Type B pancreatic cell (in vitro differentiated cells): Measurements from ENCODE around the gene OSTC. TPM values are rescaled to one million over a fixed set of nuclear protein-coding genes. Genes with fewer than 3 reads are reported as not detected.

Source experiments
- DNase-seq: peaks from one replicate; pipeline ENCODE4 v3.0.0; 2021; ENCODE audit warnings: mixed read lengths; ENCODE audit not compliant: unreplicated experiment; ENCODE audit errors: extremely low spot score
- H3K27ac Mint-ChIP-seq: 2 replicates; pipeline ENCODE4 v1.8.0; 2021; ENCODE audit warnings: mild to moderate bottlenecking, mixed read lengths
- H3K27me3 Mint-ChIP-seq: 2 replicates; pipeline ENCODE4 v1.8.0; 2021; ENCODE audit warnings: mixed read lengths
- H3K36me3 Mint-ChIP-seq: 2 replicates; pipeline ENCODE4 v1.8.0; 2021; ENCODE audit warnings: mixed read lengths
- H3K4me1 Mint-ChIP-seq: one replicate; pipeline ENCODE4 v1.8.0; 2021; ENCODE audit warnings: mixed read lengths; ENCODE audit not compliant: unreplicated experiment
- H3K4me3 Mint-ChIP-seq: 2 replicates; pipeline ENCODE4 v1.8.0; 2021; ENCODE audit warnings: mild to moderate bottlenecking, mixed read lengths
- H3K9me3 Mint-ChIP-seq: 2 replicates; pipeline ENCODE4 v1.8.0; 2021; ENCODE audit warnings: mixed read lengths
- total RNA-seq: library from RNA; stranded (reverse); gene quantifications from 2 replicates; pipeline ENCODE4 v1.2.1, GENCODE V29; 2021; ENCODE audit warnings: low replicate concordance
- TF ChIP-seq, protein P1 (sequence below): fragments of 200-600 bp; sonication (generic); conservative IDR thresholded peaks from 2 replicates; pipeline ENCODE4 v1.5.0; 2021; ENCODE audit warnings: antibody characterized with exemption, mild to moderate bottlenecking

OSTC gene
- total RNA-seq, 1 donor from 2014 or later: 158 TPM

DNA sequence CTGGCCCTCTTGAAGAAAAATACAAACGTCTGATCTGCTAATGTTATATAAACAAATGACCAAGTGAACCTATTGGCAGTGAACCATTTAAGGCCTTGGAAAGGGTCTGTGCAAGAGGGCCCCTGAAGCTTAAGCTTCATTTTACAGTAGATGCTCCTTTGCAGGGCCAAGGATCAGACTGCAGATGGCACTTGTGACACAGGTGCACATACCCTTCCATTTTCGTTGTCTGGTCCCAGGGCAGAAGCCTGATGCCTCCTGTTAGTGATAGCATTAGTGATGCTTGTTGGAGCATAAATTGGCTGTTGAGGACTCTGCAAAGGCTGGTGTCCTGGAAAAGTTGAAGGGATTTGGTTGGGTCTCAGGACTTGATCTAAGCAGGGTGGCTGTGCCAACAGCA, 65.9 kb downstream of the OSTC start:
- no peak overlapping the region for H3K4me3 Mint-ChIP-seq
- peaks cover 12% of the 10 kb centered on the region for H3K27me3 Mint-ChIP-seq
- no peaks in the 10 kb centered on the region for H3K36me3 Mint-ChIP-seq
- TF ChIP-seq, protein P1, sequence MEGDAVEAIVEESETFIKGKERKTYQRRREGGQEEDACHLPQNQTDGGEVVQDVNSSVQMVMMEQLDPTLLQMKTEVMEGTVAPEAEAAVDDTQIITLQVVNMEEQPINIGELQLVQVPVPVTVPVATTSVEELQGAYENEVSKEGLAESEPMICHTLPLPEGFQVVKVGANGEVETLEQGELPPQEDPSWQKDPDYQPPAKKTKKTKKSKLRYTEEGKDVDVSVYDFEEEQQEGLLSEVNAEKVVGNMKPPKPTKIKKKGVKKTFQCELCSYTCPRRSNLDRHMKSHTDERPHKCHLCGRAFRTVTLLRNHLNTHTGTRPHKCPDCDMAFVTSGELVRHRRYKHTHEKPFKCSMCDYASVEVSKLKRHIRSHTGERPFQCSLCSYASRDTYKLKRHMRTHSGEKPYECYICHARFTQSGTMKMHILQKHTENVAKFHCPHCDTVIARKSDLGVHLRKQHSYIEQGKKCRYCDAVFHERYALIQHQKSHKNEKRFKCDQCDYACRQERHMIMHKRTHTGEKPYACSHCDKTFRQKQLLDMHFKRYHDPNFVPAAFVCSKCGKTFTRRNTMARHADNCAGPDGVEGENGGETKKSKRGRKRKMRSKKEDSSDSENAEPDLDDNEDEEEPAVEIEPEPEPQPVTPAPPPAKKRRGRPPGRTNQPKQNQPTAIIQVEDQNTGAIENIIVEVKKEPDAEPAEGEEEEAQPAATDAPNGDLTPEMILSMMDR: no peak
- peaks cover 6% of the 10 kb centered on the region for H3K4me1 Mint-ChIP-seq
- no peak for DNase-seq
- no peak overlapping the region for H3K27ac Mint-ChIP-seq
- no peaks in the 10 kb centered on the region for H3K9me3 Mint-ChIP-seq

DNA sequence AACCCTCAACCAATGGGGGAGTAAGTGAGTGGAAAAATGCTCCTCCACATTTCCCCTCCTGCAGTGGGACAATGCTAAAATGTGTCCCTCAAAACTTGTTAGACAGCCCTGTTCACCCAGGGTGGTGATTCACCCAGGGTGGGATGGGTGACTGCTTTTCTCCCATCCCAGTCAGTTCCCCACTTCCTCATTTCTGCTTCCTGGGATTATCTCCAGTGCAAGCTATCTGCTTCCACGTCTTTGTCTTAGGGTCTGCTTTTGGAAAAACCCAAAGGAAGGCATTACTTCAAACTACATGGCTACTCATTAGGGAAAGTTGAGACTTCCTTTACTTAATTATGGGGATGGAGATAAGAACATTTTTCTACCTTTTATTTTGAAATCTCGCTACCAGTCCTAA, 67.0 kb downstream of the OSTC start:
- TF ChIP-seq, protein P1: no peak
- no peak for DNase-seq

More for the DNA sequence above, 67.0 kb downstream of the OSTC start:
- Mint-ChIP-seq H3K27me3 (peaks cover 8% of the 10 kb centered on the region), H3K9me3 (no peaks in the 10 kb centered on the region), H3K27ac (no peak overlapping the region), H3K4me1 (peaks cover 6% of the 10 kb centered on the region), H3K36me3 (no peaks in the 10 kb centered on the region), H3K4me3 (no peak overlapping the region)

Other genes starting within 250 kb of the OSTC start
- gene RPL34, start 30.0 kb upstream of the OSTC start, total RNA-seq: 1,454 and 1,551 TPM in 2 replicates
- gene ETNPPL, start 112.5 kb downstream of the OSTC start, total RNA-seq: 2.9 and 86.2 TPM in 2 replicates